ENCODE measurements around the gene SOX10. TPM values are rescaled to one million over a fixed set of nuclear protein-coding genes. Genes with fewer than 3 reads are reported as not detected.

SOX10 gene
- total RNA-seq, 1 experiment from 2014 or later = 2.7 TPM

- TF ChIP-seq ZNF263 (CRISPR knock-in tag; IDR thresholded peaks at IDR 0.05; ENCODE audit: low read depth) (no peak), EMX1 (CRISPR knock-in tag; IDR thresholded peaks at IDR 0.05) (no peak), CREM (CRISPR knock-in tag; IDR thresholded peaks at IDR 0.05) (no peak), TCF7 (CRISPR knock-in tag; IDR thresholded peaks at IDR 0.05; ENCODE audit: low read depth) (no peak)
Measured at GRCh38 chr22:37925330-37925729, 59.0 kb downstream of the SOX10 start (continued).

DNA sequence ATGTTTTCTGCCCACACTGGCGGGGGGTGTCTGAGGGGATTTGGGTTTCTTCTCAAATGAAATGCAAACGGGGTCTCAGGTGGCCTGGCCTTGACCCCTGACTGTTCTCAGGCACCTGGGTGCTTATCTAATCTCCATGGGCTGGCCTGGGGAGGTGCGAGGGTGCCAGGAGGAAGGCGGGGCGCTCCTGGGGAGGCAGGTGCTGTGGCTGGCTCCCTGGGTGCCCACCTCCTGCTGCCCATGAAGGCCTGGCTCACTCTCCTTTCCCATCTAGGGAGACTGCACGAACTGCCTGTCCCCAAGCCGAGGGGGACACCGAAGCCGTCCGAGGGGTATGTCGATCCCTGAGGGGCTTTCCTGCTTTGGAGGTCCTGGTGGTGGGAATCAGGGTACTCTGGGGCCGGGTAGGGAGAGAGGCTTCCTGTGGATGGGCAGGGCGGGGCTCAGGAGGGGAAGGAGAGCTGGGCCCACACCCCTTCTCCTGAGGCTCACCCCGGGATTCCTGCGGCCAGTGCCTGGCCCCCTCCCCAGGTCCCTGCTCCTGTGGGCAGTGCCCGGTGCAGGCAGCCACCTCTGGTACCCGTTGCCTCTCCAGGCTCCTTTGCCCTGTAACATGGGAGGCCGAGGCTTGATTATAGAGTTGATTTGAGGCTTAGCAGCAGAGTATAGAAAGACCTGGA lies 59.8 kb downstream of the SOX10 start:
- Mint-ChIP-seq H3K27me3 (ENCODE audit: low read depth) (no peaks in the 10 kb centered on the region; the same call in 1 of the 2 replicates), H3K27ac (no peak overlapping the region), H3K4me3 (no peak overlapping the region), H3K4me1 (no peaks in the 10 kb centered on the region), H3K9me3 (no peaks in the 10 kb centered on the region), H3K36me3 (peaks cover 13% of the 10 kb centered on the region)
- ATAC-seq (no peak), DNase-seq (ENCODE audit: low spot score) (no peak)
- ChIA-PET POLR2A (no interaction called here), CTCF (interaction anchor here (1.4 to 2.4 kb wide), 2 partner anchors 10 to 107 kb away, joined by 4 to 9 read pairs; no protein-coding TSS in a partner anchor)
- TF ChIP-seq SMAD4 (CRISPR knock-in tag; IDR thresholded peaks at IDR 0.05) (no peak), CREB1 (CRISPR knock-in tag; IDR thresholded peaks at IDR 0.05) (no peak), CDX4 (CRISPR knock-in tag; IDR thresholded peaks at IDR 0.05; ENCODE audit: borderline replicate concordance) (no peak), GRHL2 (CRISPR knock-in tag; IDR thresholded peaks at IDR 0.05; ENCODE audit: insufficient replicate concordance, severe bottlenecking) (no peak), PRDM15 (CRISPR knock-in tag; IDR thresholded peaks at IDR 0.05) (no peak), TEAD1 (CRISPR knock-in tag; IDR thresholded peaks at IDR 0.05) (no peak), GTF2I (CRISPR knock-in tag; conservative IDR thresholded peaks at IDR 0.05) (no peak), USF2 (CRISPR knock-in tag; IDR thresholded peaks at IDR 0.05) (no peak), NR2C2 (CRISPR knock-in tag; IDR thresholded peaks at IDR 0.05) (no peak), NR3C1 (CRISPR knock-in tag; conservative IDR thresholded peaks at IDR 0.05; ENCODE audit: low read depth) (no peak), NFE2L1 (CRISPR knock-in tag; IDR thresholded peaks at IDR 0.05) (no peak), TP53 (CRISPR knock-in tag; IDR thresholded peaks at IDR 0.05) (no peak), ESRRA (CRISPR knock-in tag; IDR thresholded peaks at IDR 0.05; ENCODE audit: borderline replicate concordance) (no peak)
- TF ChIP-seq, protein P1, sequence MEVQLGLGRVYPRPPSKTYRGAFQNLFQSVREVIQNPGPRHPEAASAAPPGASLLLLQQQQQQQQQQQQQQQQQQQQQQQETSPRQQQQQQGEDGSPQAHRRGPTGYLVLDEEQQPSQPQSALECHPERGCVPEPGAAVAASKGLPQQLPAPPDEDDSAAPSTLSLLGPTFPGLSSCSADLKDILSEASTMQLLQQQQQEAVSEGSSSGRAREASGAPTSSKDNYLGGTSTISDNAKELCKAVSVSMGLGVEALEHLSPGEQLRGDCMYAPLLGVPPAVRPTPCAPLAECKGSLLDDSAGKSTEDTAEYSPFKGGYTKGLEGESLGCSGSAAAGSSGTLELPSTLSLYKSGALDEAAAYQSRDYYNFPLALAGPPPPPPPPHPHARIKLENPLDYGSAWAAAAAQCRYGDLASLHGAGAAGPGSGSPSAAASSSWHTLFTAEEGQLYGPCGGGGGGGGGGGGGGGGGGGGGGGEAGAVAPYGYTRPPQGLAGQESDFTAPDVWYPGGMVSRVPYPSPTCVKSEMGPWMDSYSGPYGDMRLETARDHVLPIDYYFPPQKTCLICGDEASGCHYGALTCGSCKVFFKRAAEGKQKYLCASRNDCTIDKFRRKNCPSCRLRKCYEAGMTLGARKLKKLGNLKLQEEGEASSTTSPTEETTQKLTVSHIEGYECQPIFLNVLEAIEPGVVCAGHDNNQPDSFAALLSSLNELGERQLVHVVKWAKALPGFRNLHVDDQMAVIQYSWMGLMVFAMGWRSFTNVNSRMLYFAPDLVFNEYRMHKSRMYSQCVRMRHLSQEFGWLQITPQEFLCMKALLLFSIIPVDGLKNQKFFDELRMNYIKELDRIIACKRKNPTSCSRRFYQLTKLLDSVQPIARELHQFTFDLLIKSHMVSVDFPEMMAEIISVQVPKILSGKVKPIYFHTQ (CRISPR knock-in tag; IDR thresholded peaks at IDR 0.05) = no peak
- TF ChIP-seq, protein P2, sequence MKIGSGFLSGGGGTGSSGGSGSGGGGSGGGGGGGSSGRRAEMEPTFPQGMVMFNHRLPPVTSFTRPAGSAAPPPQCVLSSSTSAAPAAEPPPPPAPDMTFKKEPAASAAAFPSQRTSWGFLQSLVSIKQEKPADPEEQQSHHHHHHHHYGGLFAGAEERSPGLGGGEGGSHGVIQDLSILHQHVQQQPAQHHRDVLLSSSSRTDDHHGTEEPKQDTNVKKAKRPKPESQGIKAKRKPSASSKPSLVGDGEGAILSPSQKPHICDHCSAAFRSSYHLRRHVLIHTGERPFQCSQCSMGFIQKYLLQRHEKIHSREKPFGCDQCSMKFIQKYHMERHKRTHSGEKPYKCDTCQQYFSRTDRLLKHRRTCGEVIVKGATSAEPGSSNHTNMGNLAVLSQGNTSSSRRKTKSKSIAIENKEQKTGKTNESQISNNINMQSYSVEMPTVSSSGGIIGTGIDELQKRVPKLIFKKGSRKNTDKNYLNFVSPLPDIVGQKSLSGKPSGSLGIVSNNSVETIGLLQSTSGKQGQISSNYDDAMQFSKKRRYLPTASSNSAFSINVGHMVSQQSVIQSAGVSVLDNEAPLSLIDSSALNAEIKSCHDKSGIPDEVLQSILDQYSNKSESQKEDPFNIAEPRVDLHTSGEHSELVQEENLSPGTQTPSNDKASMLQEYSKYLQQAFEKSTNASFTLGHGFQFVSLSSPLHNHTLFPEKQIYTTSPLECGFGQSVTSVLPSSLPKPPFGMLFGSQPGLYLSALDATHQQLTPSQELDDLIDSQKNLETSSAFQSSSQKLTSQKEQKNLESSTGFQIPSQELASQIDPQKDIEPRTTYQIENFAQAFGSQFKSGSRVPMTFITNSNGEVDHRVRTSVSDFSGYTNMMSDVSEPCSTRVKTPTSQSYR (CRISPR knock-in tag; IDR thresholded peaks at IDR 0.05) = no peak
- TF ChIP-seq, protein P3, sequence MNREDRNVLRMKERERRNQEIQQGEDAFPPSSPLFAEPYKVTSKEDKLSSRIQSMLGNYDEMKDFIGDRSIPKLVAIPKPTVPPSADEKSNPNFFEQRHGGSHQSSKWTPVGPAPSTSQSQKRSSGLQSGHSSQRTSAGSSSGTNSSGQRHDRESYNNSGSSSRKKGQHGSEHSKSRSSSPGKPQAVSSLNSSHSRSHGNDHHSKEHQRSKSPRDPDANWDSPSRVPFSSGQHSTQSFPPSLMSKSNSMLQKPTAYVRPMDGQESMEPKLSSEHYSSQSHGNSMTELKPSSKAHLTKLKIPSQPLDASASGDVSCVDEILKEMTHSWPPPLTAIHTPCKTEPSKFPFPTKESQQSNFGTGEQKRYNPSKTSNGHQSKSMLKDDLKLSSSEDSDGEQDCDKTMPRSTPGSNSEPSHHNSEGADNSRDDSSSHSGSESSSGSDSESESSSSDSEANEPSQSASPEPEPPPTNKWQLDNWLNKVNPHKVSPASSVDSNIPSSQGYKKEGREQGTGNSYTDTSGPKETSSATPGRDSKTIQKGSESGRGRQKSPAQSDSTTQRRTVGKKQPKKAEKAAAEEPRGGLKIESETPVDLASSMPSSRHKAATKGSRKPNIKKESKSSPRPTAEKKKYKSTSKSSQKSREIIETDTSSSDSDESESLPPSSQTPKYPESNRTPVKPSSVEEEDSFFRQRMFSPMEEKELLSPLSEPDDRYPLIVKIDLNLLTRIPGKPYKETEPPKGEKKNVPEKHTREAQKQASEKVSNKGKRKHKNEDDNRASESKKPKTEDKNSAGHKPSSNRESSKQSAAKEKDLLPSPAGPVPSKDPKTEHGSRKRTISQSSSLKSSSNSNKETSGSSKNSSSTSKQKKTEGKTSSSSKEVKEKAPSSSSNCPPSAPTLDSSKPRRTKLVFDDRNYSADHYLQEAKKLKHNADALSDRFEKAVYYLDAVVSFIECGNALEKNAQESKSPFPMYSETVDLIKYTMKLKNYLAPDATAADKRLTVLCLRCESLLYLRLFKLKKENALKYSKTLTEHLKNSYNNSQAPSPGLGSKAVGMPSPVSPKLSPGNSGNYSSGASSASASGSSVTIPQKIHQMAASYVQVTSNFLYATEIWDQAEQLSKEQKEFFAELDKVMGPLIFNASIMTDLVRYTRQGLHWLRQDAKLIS (CRISPR knock-in tag; IDR thresholded peaks at IDR 0.05; ENCODE audit: borderline replicate concordance) = no peak

All from WTC11 (cell line).